OCI-LY1 (cell line): ENCODE measurements around the gene PUM2.

Experiments
- H2AFZ ChIP-seq: fragments of 200-600 bp; sonication (generic), shearing (Covaris generic); 2 replicates; pipeline ENCODE4 v1.6.0; 2014; ENCODE audit warnings: antibody characterized with exemption, mild to moderate bottlenecking, low read length
- H3F3A ChIP-seq: fragments of 200-600 bp; sonication (generic), shearing (Covaris generic); 2 replicates; pipeline ENCODE4 v1.6.0; 2014; ENCODE audit warnings: mild to moderate bottlenecking, antibody characterized with exemption, low read length, moderate library complexity; ENCODE audit not compliant: insufficient read depth
- H3K27ac ChIP-seq: fragments of 200-600 bp; sonication (generic); 2 replicates; pipeline ENCODE4 v1.5.1; 2014; ENCODE audit warnings: low read length, mixed run types, mild to moderate bottlenecking, low read depth; ENCODE audit not compliant: poor library complexity, severe bottlenecking
- H3K27me3 ChIP-seq: fragments of 200-600 bp; sonication (generic); 2 replicates; pipeline ENCODE4 v1.6.0; 2014; ENCODE audit warnings: antibody characterized with exemption, mild to moderate bottlenecking, low read length, moderate library complexity; ENCODE audit not compliant: insufficient read depth
- H3K36me3 ChIP-seq: fragments of 200-600 bp; sonication (generic); 2 replicates; pipeline ENCODE4 v1.6.1; 2014; ENCODE audit warnings: mild to moderate bottlenecking, antibody characterized with exemption, low read length, moderate library complexity, mixed read lengths; ENCODE audit not compliant: insufficient read depth
- H3K4me1 ChIP-seq: fragments of 200-600 bp; sonication (generic); 2 replicates; pipeline ENCODE4 v1.5.1; 2014; ENCODE audit warnings: mild to moderate bottlenecking, low read length, moderate library complexity; ENCODE audit not compliant: insufficient read depth, severe bottlenecking
- H3K4me2 ChIP-seq: fragments of 200-600 bp; sonication (generic), shearing (Covaris generic); 2 replicates; pipeline ENCODE4 v1.6.1; 2014; ENCODE audit warnings: low read length
- H3K4me3 ChIP-seq: fragments of 200-600 bp; sonication (generic); 2 replicates; pipeline ENCODE4 v1.5.1; 2014; ENCODE audit warnings: low read length, low read depth, mild to moderate bottlenecking, mixed read lengths; ENCODE audit not compliant: poor library complexity, severe bottlenecking
- H3K79me2 ChIP-seq: fragments of 200-600 bp; shearing (Covaris generic); 2 replicates; pipeline ENCODE4 v1.6.1; 2016; ENCODE audit warnings: mixed run types, low read length, mixed read lengths; ENCODE audit not compliant: insufficient read depth
- H3K9ac ChIP-seq: fragments of 200-600 bp; sonication (generic), shearing (Covaris generic); 2 replicates; pipeline ENCODE4 v1.6.1; 2014; ENCODE audit warnings: mild to moderate bottlenecking, low read length, mixed read lengths
- H3K9me2 ChIP-seq: fragments of 200-600 bp; sonication (generic), shearing (Covaris generic); 2 replicates; pipeline ENCODE4 v1.6.1; 2014; ENCODE audit warnings: low read depth, mild to moderate bottlenecking, low read length, mixed read lengths
- H3K9me3 ChIP-seq: fragments of 200-600 bp; shearing (Covaris generic); 2 replicates; pipeline ENCODE4 v1.6.1; 2014; ENCODE audit warnings: low read length, mixed read lengths
- H4K20me1 ChIP-seq: fragments of 200-600 bp; sonication (generic), shearing (Covaris generic); 2 replicates; pipeline ENCODE4 v1.6.0; 2016; ENCODE audit warnings: mild to moderate bottlenecking, low read length; ENCODE audit not compliant: insufficient read depth
- EZH2 ChIP-seq: fragments of 200-600 bp; sonication (generic), shearing (Covaris generic); IDR thresholded peaks from 2 replicates; pipeline ENCODE4 v1.8.0; 2017; ENCODE audit warnings: borderline replicate concordance, mixed run types, mild to moderate bottlenecking, antibody characterized with exemption, low read length, moderate library complexity, mixed read lengths
- TF ChIP-seq, protein P1 (sequence below): fragments of 200-600 bp; sonication (generic), shearing (Covaris generic); IDR thresholded peaks from 2 replicates; pipeline ENCODE4 v1.5.1; 2017; ENCODE audit warnings: mild to moderate bottlenecking, antibody characterized with exemption, low read length, moderate library complexity, mixed read lengths

Gene PUM2

DNA sequence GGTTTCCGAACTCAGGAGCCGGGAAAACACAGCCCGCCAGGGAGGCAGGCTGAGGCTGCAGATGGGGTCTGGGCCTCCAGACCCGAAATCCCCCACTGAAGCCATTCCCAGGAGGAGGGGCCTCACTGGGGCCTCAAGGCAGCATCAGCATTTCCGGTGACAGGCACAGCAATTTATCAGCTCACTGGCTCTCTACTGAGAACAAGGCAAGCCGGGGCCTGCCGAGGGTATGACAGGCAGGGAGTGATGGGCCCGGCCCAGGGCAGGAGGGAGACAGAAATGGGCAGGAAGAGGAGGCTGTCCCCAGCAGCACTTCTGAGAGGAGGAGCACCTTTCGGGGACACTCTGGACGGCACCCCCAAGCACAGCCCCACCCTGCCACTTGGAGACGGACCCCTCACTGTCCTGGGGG, 138.2 kb downstream of the PUM2 start:
- no peaks in the 10 kb centered on the region for H4K20me1 ChIP-seq
- no peak for TF ChIP-seq EZH2
- TF ChIP-seq, protein P1, sequence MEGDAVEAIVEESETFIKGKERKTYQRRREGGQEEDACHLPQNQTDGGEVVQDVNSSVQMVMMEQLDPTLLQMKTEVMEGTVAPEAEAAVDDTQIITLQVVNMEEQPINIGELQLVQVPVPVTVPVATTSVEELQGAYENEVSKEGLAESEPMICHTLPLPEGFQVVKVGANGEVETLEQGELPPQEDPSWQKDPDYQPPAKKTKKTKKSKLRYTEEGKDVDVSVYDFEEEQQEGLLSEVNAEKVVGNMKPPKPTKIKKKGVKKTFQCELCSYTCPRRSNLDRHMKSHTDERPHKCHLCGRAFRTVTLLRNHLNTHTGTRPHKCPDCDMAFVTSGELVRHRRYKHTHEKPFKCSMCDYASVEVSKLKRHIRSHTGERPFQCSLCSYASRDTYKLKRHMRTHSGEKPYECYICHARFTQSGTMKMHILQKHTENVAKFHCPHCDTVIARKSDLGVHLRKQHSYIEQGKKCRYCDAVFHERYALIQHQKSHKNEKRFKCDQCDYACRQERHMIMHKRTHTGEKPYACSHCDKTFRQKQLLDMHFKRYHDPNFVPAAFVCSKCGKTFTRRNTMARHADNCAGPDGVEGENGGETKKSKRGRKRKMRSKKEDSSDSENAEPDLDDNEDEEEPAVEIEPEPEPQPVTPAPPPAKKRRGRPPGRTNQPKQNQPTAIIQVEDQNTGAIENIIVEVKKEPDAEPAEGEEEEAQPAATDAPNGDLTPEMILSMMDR: no peak
- H3K9me3 ChIP-seq: no peaks in the 10 kb centered on the region
- no peak overlapping the region for H3K27ac ChIP-seq
- H3F3A ChIP-seq: no peaks in the 10 kb centered on the region
- no peaks in the 10 kb centered on the region for H3K4me1 ChIP-seq
- no peak overlapping the region for H3K4me3 ChIP-seq
- no peak overlapping the region for H3K9ac ChIP-seq
- no peak overlapping the region for H3K4me2 ChIP-seq
- H3K9me2 ChIP-seq: no peaks in the 10 kb centered on the region
- H3K36me3 ChIP-seq: no peaks in the 10 kb centered on the region
- H3K79me2 ChIP-seq: no peaks in the 10 kb centered on the region
- peaks cover 14% of the 10 kb centered on the region; the same call in 1 of the 2 replicates for H3K27me3 ChIP-seq
- no peak overlapping the region for H2AFZ ChIP-seq

DNA sequence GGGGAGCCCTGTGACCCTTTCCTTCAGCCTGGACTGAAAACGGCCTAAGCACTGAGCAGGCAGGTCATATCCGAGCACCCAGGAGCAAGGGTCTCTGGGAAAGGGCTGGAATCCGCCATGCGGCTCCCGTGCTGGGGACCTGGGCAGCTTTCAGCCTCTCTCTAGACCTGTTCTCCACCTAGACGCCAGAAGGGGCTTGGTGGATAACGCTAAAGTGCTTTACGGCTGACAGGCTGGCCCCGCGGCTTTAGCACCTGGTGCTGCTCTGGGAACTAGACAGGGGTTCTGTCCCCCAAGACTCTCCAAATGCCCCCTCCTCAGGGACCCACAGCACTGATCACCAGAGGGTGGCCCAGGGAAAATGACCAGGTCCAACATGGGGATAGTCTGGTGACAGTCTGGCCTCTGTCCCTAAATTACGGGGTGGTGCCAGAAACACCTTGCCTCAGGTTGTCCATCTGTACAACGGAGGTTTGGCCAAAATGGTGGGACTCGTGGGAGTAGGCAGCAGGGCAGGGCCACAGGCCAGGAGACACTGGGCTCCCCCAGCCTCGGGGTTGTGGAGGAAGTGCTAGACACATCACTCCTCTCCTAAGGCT, 138.7 kb downstream of the PUM2 start:
- H4K20me1 ChIP-seq: no peaks in the 10 kb centered on the region
- H3K79me2 ChIP-seq: no peaks in the 10 kb centered on the region
- no peak overlapping the region for H3K27ac ChIP-seq
- H2AFZ ChIP-seq: no peak overlapping the region
- H3F3A ChIP-seq: no peaks in the 10 kb centered on the region
- no peak for TF ChIP-seq EZH2
- TF ChIP-seq, protein P1: no peak
- H3K36me3 ChIP-seq: no peaks in the 10 kb centered on the region
- H3K9ac ChIP-seq: no peak overlapping the region
- no peak overlapping the region for H3K4me2 ChIP-seq
- H3K9me2 ChIP-seq: no peaks in the 10 kb centered on the region
- peaks cover 14% of the 10 kb centered on the region; the same call in 1 of the 2 replicates for H3K27me3 ChIP-seq
- H3K4me3 ChIP-seq: no peak overlapping the region
- no peaks in the 10 kb centered on the region for H3K9me3 ChIP-seq
- no peaks in the 10 kb centered on the region for H3K4me1 ChIP-seq

DNA sequence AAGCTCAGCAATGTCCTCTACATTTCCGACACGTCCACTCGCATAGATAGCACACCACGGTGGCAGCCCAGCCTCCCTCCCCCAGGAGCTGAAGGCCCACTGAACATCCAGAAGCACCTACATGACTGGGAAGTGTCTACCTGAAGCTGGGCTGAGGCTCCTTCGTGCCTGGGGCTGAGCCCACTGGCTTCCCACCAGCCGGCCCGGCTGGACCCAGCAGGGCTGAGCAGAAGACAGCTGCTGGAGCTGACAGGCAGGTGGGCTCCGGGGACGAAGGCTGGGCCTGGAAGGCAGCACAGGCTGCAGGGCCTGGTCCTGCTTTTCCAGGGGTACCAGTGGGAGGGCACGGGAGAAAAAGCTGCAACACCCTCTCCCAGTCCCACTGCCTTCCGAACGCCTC, 139.2 kb downstream of the PUM2 start:
- Histone ChIP-seq H3K9ac (no peak overlapping the region), H3F3A (no peaks in the 10 kb centered on the region), H3K9me3 (no peaks in the 10 kb centered on the region), H3K4me2 (no peak overlapping the region), H3K4me1 (no peaks in the 10 kb centered on the region), H3K79me2 (no peaks in the 10 kb centered on the region), H3K27ac (no peak overlapping the region), H2AFZ (no peak overlapping the region), H3K4me3 (no peak overlapping the region), H3K27me3 (peaks cover 14% of the 10 kb centered on the region; the same call in 1 of the 2 replicates), H4K20me1 (no peaks in the 10 kb centered on the region), H3K9me2 (no peaks in the 10 kb centered on the region), H3K36me3 (no peaks in the 10 kb centered on the region)
- no peak for TF ChIP-seq EZH2
- TF ChIP-seq, protein P1: no peak
